IMR-90 (cell line): Measurements from ENCODE around the gene TVP23A. TPM values are rescaled to one million over a fixed set of nuclear protein-coding genes. Genes with fewer than 3 reads are reported as not detected.

ENCODE experiments used
- ATAC-seq: fragments of 200-7000 bp; cut with Tn5 transposase; 2 replicates; pipeline ENCODE4 v1.9.1; 2020; ENCODE audit warnings: low read depth, mild to moderate bottlenecking, moderate library complexity
- BruUV-seq: library from RNA; stranded (reverse); fragments of 400-500 nt; replicated peaks from 2 replicates; lab custom pipeline; 2021; lab: Mats Ljungman, UMichigan
- CTCF ChIA-PET: fragments of 300-600 bp; formaldehyde crosslinking; extraction: SDS; loops from one replicate; lab custom pipeline; 2021; ENCODE audit warnings: antibody characterized with exemption; lab: Yijun Ruan, JAX
- POLR2A ChIA-PET: fragments of 300-600 bp; sonication (Branson Sonifier 250); formaldehyde crosslinking; loops from one replicate; lab custom pipeline; 2022; ENCODE audit warnings: antibody characterized with exemption; ENCODE audit not compliant: unreplicated experiment; lab: Charles Lee
- DNase-seq: peaks from one replicate; pipeline ENCODE4 v3.0.0; 2013
- H2AFZ ChIP-seq: replicated peaks from 2 replicates; pipeline ENCODE3; 2013; ENCODE audit warnings: low read length, mild to moderate bottlenecking; ENCODE audit not compliant: poor library complexity
- H2AK5ac ChIP-seq: 2 replicates; pipeline ENCODE4 v1.6.1; 2013; ENCODE audit warnings: low read depth, low read length, inconsistent platforms
- H2AK9ac ChIP-seq: replicated peaks from 2 replicates; pipeline ENCODE3; 2013; ENCODE audit warnings: mild to moderate bottlenecking, low read depth, low read length, moderate library complexity; ENCODE audit not compliant: poor library complexity
- H2BK120ac ChIP-seq: 2 replicates; pipeline ENCODE4 v1.6.1; 2013; ENCODE audit warnings: low read depth, low read length, inconsistent platforms
- H2BK15ac ChIP-seq: 3 replicates; pipeline ENCODE4 v1.6.1; 2013; ENCODE audit warnings: low read depth, low read length, inconsistent platforms
- H2BK20ac ChIP-seq: 2 replicates; pipeline ENCODE4 v1.6.1; 2013; ENCODE audit warnings: low read depth, mild to moderate bottlenecking, inconsistent platforms, low read length, moderate library complexity
- H2BK5ac ChIP-seq: 2 replicates; pipeline ENCODE4 v1.6.1; 2013; ENCODE audit warnings: mild to moderate bottlenecking, low read depth, low read length, inconsistent platforms; ENCODE audit not compliant: poor library complexity, severe bottlenecking
- H3K14ac ChIP-seq: replicated peaks from 2 replicates; pipeline ENCODE4 v1.6.1; 2013; ENCODE audit warnings: low read depth, low read length, inconsistent platforms
- H3K18ac ChIP-seq: 2 replicates; pipeline ENCODE4 v1.6.1; 2013; ENCODE audit warnings: low read depth, low read length, control low read depth
- H3K23ac ChIP-seq: 2 replicates; pipeline ENCODE4 v1.6.1; 2013; ENCODE audit warnings: low read depth, low read length, inconsistent platforms
- H3K27ac ChIP-seq: 2 replicates; pipeline ENCODE4 v1.5.1; 2013; ENCODE audit warnings: mild to moderate bottlenecking, control low read depth, low read length; ENCODE audit not compliant: insufficient read depth
- H3K27me3 ChIP-seq: 2 replicates; pipeline ENCODE4 v1.6.1; 2013; ENCODE audit warnings: low read length; ENCODE audit not compliant: control insufficient read depth, insufficient read depth
- H3K36me3 ChIP-seq: 2 replicates; pipeline ENCODE4 v1.6.1; 2013; ENCODE audit warnings: low read length, mixed read lengths; ENCODE audit not compliant: control insufficient read depth, insufficient read depth
- H3K4ac ChIP-seq: 2 replicates; pipeline ENCODE4 v1.6.1; 2013; ENCODE audit warnings: low read depth, low read length, inconsistent platforms
- H3K4me1 ChIP-seq: 2 replicates; pipeline ENCODE4 v1.6.1; 2013; ENCODE audit warnings: low read length, mixed read lengths; ENCODE audit not compliant: control insufficient read depth, insufficient read depth
- H3K4me2 ChIP-seq: 2 replicates; pipeline ENCODE4 v1.6.1; 2013; ENCODE audit warnings: low read depth, mild to moderate bottlenecking, control low read depth, low read length, moderate library complexity
- H3K4me3 ChIP-seq: 2 replicates; pipeline ENCODE4 v1.5.1; 2013; ENCODE audit warnings: low read depth, mild to moderate bottlenecking, control low read depth, low read length, moderate library complexity; ENCODE audit not compliant: insufficient read depth
- H3K56ac ChIP-seq: 2 replicates; pipeline ENCODE4 v1.6.1; 2013; ENCODE audit warnings: low read length, inconsistent platforms; ENCODE audit not compliant: insufficient read depth; ENCODE audit errors: extremely low read depth
- H3K79me1 ChIP-seq, 2 experiments: 2 replicates each; pipeline ENCODE4 v1.6.1; 2013; ENCODE audit warnings: low read length in 2 of 2, inconsistent platforms in 1 of 2, low read depth in 1 of 2
- H3K9ac ChIP-seq: 2 replicates; pipeline ENCODE4 v1.6.1; 2013; ENCODE audit warnings: low read depth, low read length, control low read depth
- H3K9me1 ChIP-seq: 2 replicates; pipeline ENCODE4 v1.6.1; 2013; ENCODE audit warnings: low read length, inconsistent platforms; ENCODE audit not compliant: insufficient read depth
- H3K9me3 ChIP-seq: 2 replicates; pipeline ENCODE4 v1.6.1; 2013; ENCODE audit warnings: low read length; ENCODE audit not compliant: control insufficient read depth, insufficient read depth
- H4K20me1 ChIP-seq: 2 replicates; pipeline ENCODE4 v1.6.1; 2013; ENCODE audit warnings: low read length, inconsistent platforms; ENCODE audit not compliant: insufficient read depth
- H4K5ac ChIP-seq: 2 replicates; pipeline ENCODE4 v1.6.1; 2013; ENCODE audit warnings: mild to moderate bottlenecking, low read depth, low read length, control low read depth
- H4K8ac ChIP-seq, 2 experiments: 2 replicates each; pipeline ENCODE4 v1.6.1; 2013; ENCODE audit warnings: low read depth in 2 of 2, low read length in 2 of 2, control low read depth in 1 of 2, inconsistent platforms in 1 of 2
- H4K91ac ChIP-seq: 2 replicates; pipeline ENCODE4 v1.6.1; 2013; ENCODE audit warnings: low read depth, low read length, inconsistent platforms; ENCODE audit not compliant: insufficient read depth
- CHD1 ChIP-seq: IDR thresholded peaks from 2 replicates; pipeline ENCODE4 v1.6.1; 2012; ENCODE audit warnings: low read depth, low read length, improper control_type of control experiment
- FOS ChIP-seq: fragments of 150-350 bp; IDR thresholded peaks from 2 replicates; pipeline ENCODE4 v1.6.1; 2016; ENCODE audit warnings: low read depth, low read length
- RFX5 ChIP-seq: IDR thresholded peaks from 2 replicates; pipeline ENCODE4 v1.8.0; 2012; ENCODE audit warnings: low read depth, mild to moderate bottlenecking, low read length, moderate library complexity
- WGBS, 2 experiments: methylation state at CpG; one replicate each; pipeline versions ENCODE4 v1.1.5 to v1.1.7; 2013; ENCODE audit warnings: missing lambda C conversion rate in 2 of 2; ENCODE audit not compliant: insufficient read length in 1 of 2; ENCODE audit errors: extremely low coverage in 2 of 2; 5-methylcytosine and 5-hydroxymethylcytosine counted together
- dilution Hi-C: fragments of 300-500 bp; cut with HindIII; formaldehyde crosslinking; loops from one replicate; pipeline ENCODE4 v1.14.3; 2018; ENCODE audit warnings: low sequenced_read_pairs; ENCODE audit not compliant: unreplicated experiment
- in situ Hi-C: fragments of 300-500 bp; cut with MboI; formaldehyde crosslinking; loops from 3 replicates; pipeline ENCODE4 v1.14.3; 2019; ENCODE audit warnings: low sequenced_read_pairs, inconsistent platforms, mixed read lengths
- intact Hi-C: fragments of 100-400 bp; cut with micrococcal nuclease; formaldehyde crosslinking; loops from 2 replicates; pipeline ENCODE4 v1.10.0; 2022
- polyA plus RNA-seq, 3 experiments: library from polyadenylated mRNA; depleted of rRNA; stranded (reverse); fragments of >200 nt; gene quantifications; 2 replicates each; pipeline ENCODE4 v1.2.3, GENCODE V29; 2012; ENCODE audit warnings: low replicate concordance in 1 of 3
- total RNA-seq: library from RNA; depleted of rRNA; stranded (reverse); fragments of >200 nt; gene quantifications from 2 replicates; pipeline ENCODE4 v1.2.3, GENCODE V29; 2012

Gene TVP23A
- total and polyA plus RNA-seq, 2 of the 4 experiments (the other 2 are of a cell fraction) = not detected

GRCh38 chr16:10738231-10739077 is 80.1 kb downstream of the TVP23A start:
- H3K4me3 ChIP-seq = no peak overlapping the region
- no TSS peak for BruUV-seq
- no peak overlapping the region for H4K5ac ChIP-seq
- peak overlapping the region; percentile 3; the same call in 1 of the 2 replicates for H2BK20ac ChIP-seq
- H3K4me2 ChIP-seq = no peak overlapping the region
- H2BK5ac ChIP-seq = peak overlapping the region; percentile 68
- H2BK15ac ChIP-seq = peak overlapping the region; percentile 15; the same call in 1 of the 3 replicates
- H3K9ac ChIP-seq = no peak overlapping the region
- H3K79me1 ChIP-seq = no peaks in the 10 kb centered on the region
- H3K4me1 ChIP-seq = peaks cover 2% of the 10 kb centered on the region; the same call in 1 of the 2 replicates
- peak overlapping the region; percentile 19; the same call in 1 of the 2 replicates for H3K14ac ChIP-seq
- TF ChIP-seq CHD1 (no peak), RFX5 (no peak), FOS (peak; percentile 89)
- no peak overlapping the region for H3K56ac ChIP-seq
- H2AK5ac ChIP-seq = peak overlapping the region; percentile 25
- ChIA-PET CTCF (interaction anchor here (1.3 to 3.7 kb wide), 5 partner anchors 180 to 229 kb away, joined by 3 to 22 read pairs (median 10); no protein-coding TSS in a partner anchor), POLR2A (no interaction called here)
- 43% methylated on average over 7 of the region's 12 CpGs; no CpG with 5 or more reads in 1 of the 2 experiments for WGBS, 2 experiments
- H3K27ac ChIP-seq = 0 out of 2 replicates have a peak overlapping the region, but pooled peaks have one; percentile 40
- no peak overlapping the region; the same call in 1 of the 2 replicates for H3K23ac ChIP-seq
- peak overlapping the region; percentile 26 for H2AFZ ChIP-seq
- dilution Hi-C loops (no loop called here), in situ Hi-C loops (no loop called here), intact Hi-C loops (no loop called here)
- H3K27me3 ChIP-seq = no peaks in the 10 kb centered on the region
- H4K8ac ChIP-seq = peak overlapping the region in 1 of 2 experiments; percentile 37; a peak in 1 of 4 replicates
- no peaks in the 10 kb centered on the region; the same call in 1 of the 2 replicates for H4K20me1 ChIP-seq
- peak overlapping the region; percentile 34 for H2BK120ac ChIP-seq
- peak; percentile 21 for ATAC-seq
- H3K36me3 ChIP-seq = no peaks in the 10 kb centered on the region
- peak overlapping the region; percentile 74 for H4K91ac ChIP-seq
- H3K9me1 ChIP-seq = 0 out of 2 replicates have a peak, but pooled peaks cover 4% of the 10 kb centered on the region
- H3K9me3 ChIP-seq = no peaks in the 10 kb centered on the region
- no peak overlapping the region for H2AK9ac ChIP-seq
- H3K18ac ChIP-seq = no peak overlapping the region
- DNase-seq = peak; percentile 78
- H3K4ac ChIP-seq = peak overlapping the region; percentile 64
